ENCODE measurements around the gene IPO5. TPM values are rescaled to one million over a fixed set of nuclear protein-coding genes. Genes with fewer than 3 reads are reported as not detected.
"Not testable (repeated sequence)": the region's sequence is repeated elsewhere in the genome, so short reads cannot be mapped to it uniquely, and the experiment has no call there.

The IPO5 gene
- total and polyA plus RNA-seq, 3 experiments from 2014 or later, result 38.2 to 239 (median 225) TPM

DNA sequence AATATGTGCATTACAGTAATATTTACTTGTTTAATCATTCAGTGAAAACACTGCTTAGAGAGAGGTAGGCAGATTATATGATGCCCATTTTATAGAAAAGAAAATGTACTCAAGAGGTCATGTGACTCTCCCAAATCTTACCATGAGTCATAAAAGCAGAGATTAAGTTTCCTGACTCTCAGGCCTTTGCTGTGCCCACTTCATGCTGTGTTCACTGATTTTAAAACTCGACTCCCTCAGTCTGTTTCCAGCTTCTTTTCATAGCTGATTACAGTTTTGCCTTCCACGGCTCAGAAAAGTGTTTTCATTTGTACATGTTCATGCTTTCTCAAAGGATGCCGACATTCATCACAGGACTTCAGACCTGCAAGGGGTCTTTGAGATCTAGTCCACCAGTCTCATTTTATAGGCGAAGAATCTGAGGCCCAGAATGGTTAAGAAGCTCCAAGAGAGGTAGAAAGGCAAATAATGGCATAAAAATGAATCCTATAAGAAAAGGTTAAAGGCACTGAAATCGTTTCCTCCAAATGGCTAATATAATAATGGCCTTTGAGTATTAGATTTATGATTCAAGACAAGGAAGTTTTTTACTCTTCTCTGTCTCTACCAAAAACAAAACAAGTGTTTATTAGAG, 9.0 kb upstream of the IPO5 start:
- no peak overlapping the region for H3K27ac Mint-ChIP-seq
- no peak for DNase-seq
- peaks cover 0 to 2% (median 0%) of the 10 kb centered on the region in 5 donors for H3K9me3 Mint-ChIP-seq
- no peaks in the 10 kb centered on the region for H3K9me3 ChIP-seq (ENCODE audit: low read length)
- no peaks in the 10 kb centered on the region for H3K36me3 Mint-ChIP-seq
- H3K27me3 Mint-ChIP-seq, result peaks cover 6 to 9% of the 10 kb centered on the region in 2 donors
- H3K27me3 ChIP-seq (ENCODE audit: insufficient read depth, low read length, poor library complexity, severe bottlenecking), result no peaks in the 10 kb centered on the region
- ChIA-PET CTCF (no interaction called here), POLR2A (no interaction called here)
- no peak overlapping the region for H3K27ac ChIP-seq (ENCODE audit: low read depth, low read length)
- no peaks in the 10 kb centered on the region for H3K36me3 ChIP-seq (ENCODE audit: insufficient read depth, low read length)
- H3K4me3 ChIP-seq (ENCODE audit: low read length), result no peak overlapping the region
- H3K4me1 Mint-ChIP-seq, result no peaks in the 10 kb centered on the region
- H3K4me3 Mint-ChIP-seq, result no peak overlapping the region
- H3K4me1 ChIP-seq (ENCODE audit: insufficient read depth, low read length), result no peaks in the 10 kb centered on the region

DNA sequence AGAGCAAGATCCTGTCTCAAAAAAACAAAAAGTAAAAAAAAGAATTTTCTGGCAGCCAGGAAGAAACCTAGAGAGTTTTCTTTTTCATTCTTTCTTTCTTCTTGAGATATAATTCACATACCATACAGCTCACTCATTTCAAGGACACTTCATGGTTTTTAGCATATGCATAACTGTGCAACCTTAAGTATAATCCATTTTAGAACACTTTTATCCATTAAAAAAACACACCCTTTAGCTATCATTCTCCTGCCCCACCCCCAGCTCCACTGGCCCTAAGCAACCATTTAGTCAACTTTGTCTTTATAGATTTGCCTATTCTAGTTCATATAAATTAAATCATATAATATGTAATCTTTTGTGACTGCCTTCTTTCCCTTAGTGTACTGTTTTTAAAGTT, 8.1 kb upstream of the IPO5 start:
- no peak overlapping the region for H3K27ac Mint-ChIP-seq
- no peak overlapping the region for H3K4me3 ChIP-seq (ENCODE audit: low read length)
- H3K27me3 ChIP-seq (ENCODE audit: insufficient read depth, low read length, poor library complexity, severe bottlenecking), result no peaks in the 10 kb centered on the region
- no peak overlapping the region for H3K27ac ChIP-seq (ENCODE audit: low read depth, low read length)
- POLR2A ChIA-PET, result no interaction called here
- H3K27me3 Mint-ChIP-seq, result peaks cover 6 to 9% of the 10 kb centered on the region in 2 donors
- no peaks in the 10 kb centered on the region for H3K36me3 ChIP-seq (ENCODE audit: insufficient read depth, low read length)
- DNase-seq, result no peak
- no peaks in the 10 kb centered on the region for H3K4me1 Mint-ChIP-seq
- no peak overlapping the region for H3K4me3 Mint-ChIP-seq
- H3K9me3 ChIP-seq (ENCODE audit: low read length), result no peaks in the 10 kb centered on the region
- peaks cover 0 to 3% (median 2%) of the 10 kb centered on the region in 3 donors for H3K36me3 Mint-ChIP-seq
- peaks cover 0 to 5% (median 2%) of the 10 kb centered on the region in 5 donors for H3K9me3 Mint-ChIP-seq
- no peaks in the 10 kb centered on the region for H3K4me1 ChIP-seq (ENCODE audit: insufficient read depth, low read length)
- CTCF ChIA-PET, result no interaction called here

DNA sequence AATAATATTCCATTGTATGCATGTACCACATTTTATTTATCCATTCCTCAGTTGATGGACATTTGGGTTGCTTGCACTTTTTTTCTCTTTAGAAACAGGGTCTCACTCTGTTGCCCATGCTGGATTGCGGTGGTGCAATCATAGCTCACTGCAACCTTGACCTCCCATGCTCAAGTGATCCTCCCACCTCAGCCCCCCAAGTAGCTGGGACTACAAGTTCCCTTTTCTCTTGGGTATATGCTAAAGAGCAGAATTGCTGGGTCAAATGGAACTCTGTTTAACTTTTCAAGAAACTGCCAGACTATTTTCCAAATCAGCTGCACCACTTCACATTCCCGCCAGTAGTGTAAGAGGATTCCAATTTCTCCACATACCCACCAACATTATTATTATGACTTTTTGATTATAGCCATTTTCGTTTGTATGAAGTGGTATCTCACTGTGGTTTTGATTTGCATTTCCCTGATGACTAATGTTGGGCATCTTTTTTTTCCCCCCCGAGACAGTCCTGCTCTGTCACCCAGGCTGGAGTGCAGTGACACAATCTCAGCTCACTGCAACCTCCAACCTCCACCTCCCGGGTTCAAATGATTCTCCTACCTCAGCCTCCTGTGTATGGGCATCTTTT, 7.6 kb upstream of the IPO5 start:
- no peak overlapping the region for H3K4me3 ChIP-seq (ENCODE audit: low read length)
- H3K4me3 Mint-ChIP-seq, result no peak overlapping the region
- CTCF ChIA-PET, result no interaction called here
- no peaks in the 10 kb centered on the region for H3K4me1 Mint-ChIP-seq
- peaks cover 9 to 10% of the 10 kb centered on the region in 2 donors for H3K27me3 Mint-ChIP-seq
- no peaks in the 10 kb centered on the region for H3K9me3 ChIP-seq (ENCODE audit: low read length)
- no peaks in the 10 kb centered on the region for H3K36me3 ChIP-seq (ENCODE audit: insufficient read depth, low read length)
- H3K9me3 Mint-ChIP-seq, result peaks cover 0 to 5% (median 2%) of the 10 kb centered on the region in 5 donors
- H3K4me1 ChIP-seq (ENCODE audit: insufficient read depth, low read length), result no peaks in the 10 kb centered on the region
- no peak overlapping the region for H3K27ac Mint-ChIP-seq
- H3K27ac ChIP-seq (ENCODE audit: low read depth, low read length), result no peak overlapping the region
- POLR2A ChIA-PET, result no interaction called here
- no peaks in the 10 kb centered on the region for H3K27me3 ChIP-seq (ENCODE audit: insufficient read depth, low read length, poor library complexity, severe bottlenecking)
- peaks cover 0 to 3% (median 2%) of the 10 kb centered on the region in 3 donors for H3K36me3 Mint-ChIP-seq
- DNase-seq, result no peak

GRCh38 chr13:97946951-97947588, 6.4 kb upstream of the IPO5 start:
- DNase-seq, result no peak
- Mint-ChIP-seq H3K4me3 (no peak overlapping the region), H3K9me3 (peaks cover 0 to 5% (median 2%) of the 10 kb centered on the region in 5 donors), H3K27ac (no peak overlapping the region), H3K4me1 (no peaks in the 10 kb centered on the region), H3K36me3 (peaks cover 0 to 3% (median 2%) of the 10 kb centered on the region in 3 donors), H3K27me3 (peaks cover 6 to 10% of the 10 kb centered on the region in 2 donors)
- ChIA-PET POLR2A (no interaction called here), CTCF (no interaction called here)
- Histone ChIP-seq H3K4me3 (ENCODE audit: low read length) (no peak overlapping the region), H3K27ac (ENCODE audit: low read depth, low read length) (no peak overlapping the region), H3K9me3 (ENCODE audit: low read length) (no peaks in the 10 kb centered on the region), H3K4me1 (ENCODE audit: insufficient read depth, low read length) (no peaks in the 10 kb centered on the region), H3K36me3 (ENCODE audit: insufficient read depth, low read length) (no peaks in the 10 kb centered on the region), H3K27me3 (ENCODE audit: insufficient read depth, low read length, poor library complexity, severe bottlenecking) (no peaks in the 10 kb centered on the region)

DNA sequence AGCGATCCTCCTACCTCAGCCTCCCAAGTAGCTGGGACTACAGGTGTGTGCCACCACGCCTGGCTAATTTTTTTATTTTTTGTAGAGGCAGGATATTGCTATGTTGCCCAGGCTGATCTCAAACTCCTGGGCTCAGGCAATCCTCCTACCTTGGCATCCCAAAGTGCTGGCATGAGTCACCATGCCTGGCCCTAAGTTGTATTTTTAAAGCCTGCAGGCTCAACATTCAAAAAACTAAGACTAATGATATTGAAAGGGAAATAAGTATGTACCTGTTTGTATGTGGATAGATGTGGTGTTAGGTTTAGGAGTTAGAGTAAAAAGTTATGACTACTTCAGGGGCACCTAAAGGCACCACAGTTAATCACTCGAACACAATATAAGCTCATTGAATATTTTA, 5.4 kb upstream of the IPO5 start:
- H3K4me1 Mint-ChIP-seq, result no peaks in the 10 kb centered on the region
- peaks cover 0 to 5% (median 2%) of the 10 kb centered on the region in 5 donors for H3K9me3 Mint-ChIP-seq
- Histone ChIP-seq H3K9me3 (ENCODE audit: low read length) (no peaks in the 10 kb centered on the region), H3K27me3 (ENCODE audit: insufficient read depth, low read length, poor library complexity, severe bottlenecking) (no peaks in the 10 kb centered on the region), H3K4me3 (ENCODE audit: low read length) (no peak overlapping the region), H3K27ac (ENCODE audit: low read depth, low read length) (no peak overlapping the region), H3K4me1 (ENCODE audit: insufficient read depth, low read length) (no peaks in the 10 kb centered on the region), H3K36me3 (ENCODE audit: insufficient read depth, low read length) (no peaks in the 10 kb centered on the region)
- no peak overlapping the region for H3K27ac Mint-ChIP-seq
- no peak overlapping the region for H3K4me3 Mint-ChIP-seq
- ChIA-PET POLR2A (no interaction called here), CTCF (no interaction called here)
- no peak for DNase-seq
- peaks cover 0 to 3% (median 2%) of the 10 kb centered on the region in 3 donors for H3K36me3 Mint-ChIP-seq
- H3K27me3 Mint-ChIP-seq, result peaks cover 6 to 10% of the 10 kb centered on the region in 2 donors

DNA sequence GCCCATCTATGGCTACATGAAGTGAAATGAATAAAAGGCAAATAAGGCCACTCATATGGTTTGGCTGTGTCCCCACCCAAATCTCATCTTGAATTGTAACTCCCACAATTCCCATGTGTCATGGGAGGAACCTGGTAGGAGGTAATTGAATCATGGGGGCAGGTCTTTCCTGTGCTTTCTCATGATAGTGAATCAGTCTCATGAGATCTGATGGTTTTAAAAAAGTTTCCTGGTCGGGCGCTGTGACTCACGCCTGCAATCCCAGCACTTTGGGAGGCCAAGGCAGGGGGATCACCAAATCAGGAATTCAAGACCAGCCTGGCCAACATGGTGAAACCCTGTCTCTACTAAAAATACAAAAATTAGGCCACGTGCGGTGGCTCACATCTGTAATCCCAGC, 4.2 kb upstream of the IPO5 start:
- H3K4me1 ChIP-seq (ENCODE audit: insufficient read depth, low read length); H3K9me3 ChIP-seq (ENCODE audit: low read length); DNase-seq; CTCF ChIA-PET; H3K27ac Mint-ChIP-seq; H3K36me3 Mint-ChIP-seq; H3K36me3 ChIP-seq (ENCODE audit: insufficient read depth, low read length); H3K9me3 Mint-ChIP-seq; H3K27ac ChIP-seq (ENCODE audit: low read depth, low read length); H3K27me3 ChIP-seq (ENCODE audit: insufficient read depth, low read length, poor library complexity, severe bottlenecking); POLR2A ChIA-PET; H3K4me3 ChIP-seq (ENCODE audit: low read length); H3K4me3 Mint-ChIP-seq; H3K4me1 Mint-ChIP-seq: not testable (repeated sequence)
- peaks cover 6 to 10% of the 10 kb centered on the region in 2 donors for H3K27me3 Mint-ChIP-seq

GRCh38 chr13:97951376-97951775, 2.1 kb upstream of the IPO5 start:
- Mint-ChIP-seq H3K4me3 (no peak overlapping the region), H3K27ac (no peak overlapping the region), H3K27me3 (peaks cover 6 to 10% of the 10 kb centered on the region in 2 donors), H3K36me3 (peaks cover 0 to 3% (median 2%) of the 10 kb centered on the region in 3 donors), H3K9me3 (peaks cover 0 to 3% (median 2%) of the 10 kb centered on the region in 5 donors), H3K4me1 (no peaks in the 10 kb centered on the region)
- H3K9me3 ChIP-seq (ENCODE audit: low read length), result no peaks in the 10 kb centered on the region
- no peaks in the 10 kb centered on the region for H3K36me3 ChIP-seq (ENCODE audit: insufficient read depth, low read length)
- CTCF ChIA-PET, result no interaction called here
- H3K27ac ChIP-seq (ENCODE audit: low read depth, low read length), result no peak overlapping the region
- no peak for DNase-seq
- POLR2A ChIA-PET, result no interaction called here
- no peak overlapping the region for H3K4me3 ChIP-seq (ENCODE audit: low read length)
- H3K27me3 ChIP-seq (ENCODE audit: insufficient read depth, low read length, poor library complexity, severe bottlenecking), result no peaks in the 10 kb centered on the region
- H3K4me1 ChIP-seq (ENCODE audit: insufficient read depth, low read length), result no peaks in the 10 kb centered on the region

- H3K4me3 ChIP-seq (ENCODE audit: low read length); POLR2A ChIA-PET; DNase-seq; H3K36me3 Mint-ChIP-seq; H3K4me3 Mint-ChIP-seq; H3K4me1 Mint-ChIP-seq; H3K9me3 ChIP-seq (ENCODE audit: low read length); H3K27me3 ChIP-seq (ENCODE audit: insufficient read depth, low read length, poor library complexity, severe bottlenecking); H3K4me1 ChIP-seq (ENCODE audit: insufficient read depth, low read length); H3K27ac Mint-ChIP-seq; H3K36me3 ChIP-seq (ENCODE audit: insufficient read depth, low read length); CTCF ChIA-PET; H3K9me3 Mint-ChIP-seq; H3K27ac ChIP-seq (ENCODE audit: low read depth, low read length): not testable (repeated sequence)
- peaks cover 6 to 10% of the 10 kb centered on the region in 2 donors for H3K27me3 Mint-ChIP-seq
Observed at GRCh38 chr13:97952831-97953230, 644 bp upstream of the IPO5 start.

Measured in CD8-positive, alpha-beta memory T cell (primary cell).